Esophagus muscularis mucosa (tissue), 4 donors: ENCODE data around the gene FAM169A.

Source experiments
- EP300 ChIP-seq: sonication (generic); formaldehyde crosslinking; IDR thresholded peaks from one replicate; pipeline ENCODE4 v1.6.1; 2017; ENCODE audit warnings: antibody characterized with exemption
- POLR2A ChIP-seq: fragments of 450-650 bp; IDR thresholded peaks from one replicate; pipeline ENCODE4 v1.6.1; 2017; ENCODE audit warnings: antibody characterized with exemption, moderate library complexity, mild to moderate bottlenecking, low read depth
- POLR2AphosphoS5 ChIP-seq, 2 donors: sonication (generic); formaldehyde crosslinking; IDR thresholded peaks; one replicate each; pipeline ENCODE4 v1.6.1; 2017; ENCODE audit warnings: antibody characterized with exemption in 2 of 2
- TF ChIP-seq, protein P1 (sequence below), 3 experiments: fragments of 200-600 bp in 2 of 3; fragments of 450-650 bp in 1 of 3; sonication (generic) in 2 of 3; IDR thresholded peaks; one replicate each; pipeline ENCODE4 v1.5.1; 2017 to 2019; ENCODE audit warnings: antibody characterized with exemption in 3 of 3, mild to moderate bottlenecking in 2 of 3, moderate library complexity in 1 of 3

- TF ChIP-seq, protein P1, sequence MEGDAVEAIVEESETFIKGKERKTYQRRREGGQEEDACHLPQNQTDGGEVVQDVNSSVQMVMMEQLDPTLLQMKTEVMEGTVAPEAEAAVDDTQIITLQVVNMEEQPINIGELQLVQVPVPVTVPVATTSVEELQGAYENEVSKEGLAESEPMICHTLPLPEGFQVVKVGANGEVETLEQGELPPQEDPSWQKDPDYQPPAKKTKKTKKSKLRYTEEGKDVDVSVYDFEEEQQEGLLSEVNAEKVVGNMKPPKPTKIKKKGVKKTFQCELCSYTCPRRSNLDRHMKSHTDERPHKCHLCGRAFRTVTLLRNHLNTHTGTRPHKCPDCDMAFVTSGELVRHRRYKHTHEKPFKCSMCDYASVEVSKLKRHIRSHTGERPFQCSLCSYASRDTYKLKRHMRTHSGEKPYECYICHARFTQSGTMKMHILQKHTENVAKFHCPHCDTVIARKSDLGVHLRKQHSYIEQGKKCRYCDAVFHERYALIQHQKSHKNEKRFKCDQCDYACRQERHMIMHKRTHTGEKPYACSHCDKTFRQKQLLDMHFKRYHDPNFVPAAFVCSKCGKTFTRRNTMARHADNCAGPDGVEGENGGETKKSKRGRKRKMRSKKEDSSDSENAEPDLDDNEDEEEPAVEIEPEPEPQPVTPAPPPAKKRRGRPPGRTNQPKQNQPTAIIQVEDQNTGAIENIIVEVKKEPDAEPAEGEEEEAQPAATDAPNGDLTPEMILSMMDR (IDR thresholded peaks at IDR 0.05), result no peak
- TF ChIP-seq EP300, result no peak
- no peak for TF ChIP-seq POLR2A
- no peak for TF ChIP-seq POLR2AphosphoS5 (IDR thresholded peaks at IDR 0.05)
Measured at GRCh38 chr5:74853256-74853655, 12.9 kb downstream of the FAM169A start.
